H9 (cell line): ENCODE data around the gene LENG1. TPM values are rescaled to one million over a fixed set of nuclear protein-coding genes. Genes with fewer than 3 reads are reported as not detected.

Experiments
- DNase-seq: peaks from one replicate; pipeline ENCODE4 v3.0.0-alpha.2; 2017
- H2AFZ ChIP-seq: one replicate; pipeline ENCODE4 v1.6.1; 2013; ENCODE audit warnings: mild to moderate bottlenecking, low read length, control low read depth, moderate library complexity
- H2AK5ac ChIP-seq: 2 replicates; pipeline ENCODE4 v1.6.1; 2013; ENCODE audit warnings: low read length, control low read depth, mixed read lengths; ENCODE audit not compliant: insufficient read length
- H2BK120ac ChIP-seq: one replicate; pipeline ENCODE4 v1.6.1; 2013; ENCODE audit warnings: low read depth, mild to moderate bottlenecking, low read length, control low read depth, inconsistent platforms; ENCODE audit not compliant: poor library complexity, severe bottlenecking
- H2BK12ac ChIP-seq: 2 replicates; pipeline ENCODE4 v1.6.1; 2013; ENCODE audit warnings: low read length, control low read depth, mixed read lengths, low read depth; ENCODE audit not compliant: insufficient read length
- H2BK15ac ChIP-seq: 2 replicates; pipeline ENCODE4 v1.6.1; 2013; ENCODE audit warnings: low read depth, low read length, control low read depth
- H2BK20ac ChIP-seq: one replicate; pipeline ENCODE4 v1.6.1; 2013; ENCODE audit warnings: low read depth, mild to moderate bottlenecking, low read length, control low read depth, inconsistent platforms; ENCODE audit not compliant: poor library complexity, severe bottlenecking
- H2BK5ac ChIP-seq: 2 replicates; pipeline ENCODE4 v1.6.1; 2013; ENCODE audit warnings: low read length, control low read depth, mixed read lengths; ENCODE audit not compliant: insufficient read length
- H3K14ac ChIP-seq: 2 replicates; pipeline ENCODE4 v1.6.1; 2013; ENCODE audit warnings: low read length, control low read depth; ENCODE audit not compliant: insufficient read depth
- H3K18ac ChIP-seq: 2 replicates; pipeline ENCODE4 v1.6.1; 2013; ENCODE audit warnings: low read depth, mild to moderate bottlenecking, mixed read lengths, low read length, control low read depth; ENCODE audit not compliant: insufficient read length
- H3K23ac ChIP-seq: 2 replicates; pipeline ENCODE4 v1.6.1; 2013; ENCODE audit warnings: low read length, control low read depth, mixed read lengths, low read depth; ENCODE audit not compliant: insufficient read length
- H3K23me2 ChIP-seq: 2 replicates; pipeline ENCODE4 v1.6.1; 2013; ENCODE audit warnings: low read depth, mild to moderate bottlenecking, mixed read lengths, low read length, control low read depth; ENCODE audit not compliant: insufficient read length, poor library complexity, severe bottlenecking
- H3K27ac ChIP-seq: 2 replicates; pipeline ENCODE4 v1.5.1; 2013; ENCODE audit warnings: low read length, control low read depth, mixed read lengths, low read depth; ENCODE audit not compliant: insufficient read length
- H3K27me3 ChIP-seq: 2 replicates; pipeline ENCODE4 v1.6.1; 2013; ENCODE audit warnings: low read length, control low read depth, inconsistent platforms; ENCODE audit not compliant: insufficient read depth
- H3K4ac ChIP-seq: 2 replicates; pipeline ENCODE4 v1.6.1; 2013; ENCODE audit warnings: low read depth, mild to moderate bottlenecking, control low read depth, inconsistent platforms, low read length, moderate library complexity
- H3K4me1 ChIP-seq: 2 replicates; pipeline ENCODE4 v1.6.1; 2013; ENCODE audit warnings: low read length, control low read depth, inconsistent platforms; ENCODE audit not compliant: insufficient read depth
- H3K4me2 ChIP-seq: 2 replicates; pipeline ENCODE4 v1.6.1; 2013; ENCODE audit warnings: low read length, control low read depth, mixed read lengths; ENCODE audit not compliant: insufficient read length, insufficient read depth
- H3K56ac ChIP-seq: 2 replicates; pipeline ENCODE4 v1.6.1; 2013; ENCODE audit warnings: low read depth, mild to moderate bottlenecking, mixed read lengths, low read length, control low read depth; ENCODE audit not compliant: insufficient read length
- H3K79me1 ChIP-seq: 2 replicates; pipeline ENCODE4 v1.6.1; 2013; ENCODE audit warnings: low read depth, mild to moderate bottlenecking, moderate library complexity, low read length, control low read depth, inconsistent platforms; ENCODE audit not compliant: insufficient read depth, poor library complexity, severe bottlenecking
- H3K79me2 ChIP-seq: 2 replicates; pipeline ENCODE4 v1.6.1; 2013; ENCODE audit warnings: low read length, control low read depth, inconsistent platforms; ENCODE audit not compliant: insufficient read depth
- H3K9ac ChIP-seq: 2 replicates; pipeline ENCODE4 v1.6.1; 2013; ENCODE audit warnings: low read length, control low read depth, mixed read lengths; ENCODE audit not compliant: insufficient read length; ENCODE audit errors: extremely low read depth
- H3K9me3 ChIP-seq: one replicate; pipeline ENCODE4 v1.6.1; 2013; ENCODE audit warnings: low read depth, low read length, inconsistent platforms; ENCODE audit not compliant: control insufficient read depth
- H3T11ph ChIP-seq: one replicate; pipeline ENCODE4 v1.6.1; 2013; ENCODE audit warnings: mild to moderate bottlenecking, low read length, control low read depth, inconsistent platforms
- H4K20me1 ChIP-seq: one replicate; pipeline ENCODE4 v1.6.1; 2013; ENCODE audit not compliant: control insufficient read depth, insufficient read length, insufficient read depth
- H4K5ac ChIP-seq: 2 replicates; pipeline ENCODE4 v1.6.1; 2013; ENCODE audit warnings: low read depth, mild to moderate bottlenecking, mixed read lengths, low read length, control low read depth; ENCODE audit not compliant: insufficient read length
- H4K8ac ChIP-seq: replicated peaks from 2 replicates; pipeline ENCODE4 v1.6.1; 2013; ENCODE audit warnings: low read length, control low read depth, mixed read lengths, low read depth; ENCODE audit not compliant: insufficient read length
- H4K91ac ChIP-seq: 2 replicates; pipeline ENCODE4 v1.6.1; 2013; ENCODE audit warnings: low read depth, mild to moderate bottlenecking, moderate library complexity, mixed read lengths, low read length, control low read depth; ENCODE audit not compliant: insufficient read length
- H3K27ac Mint-ChIP-seq, 3 experiments: 2 replicates in 2 of 3; 3 replicates in 1 of 3; pipeline ENCODE4 v1.8.0; 2020 to 2021; ENCODE audit warnings: mixed read lengths in 3 of 3, mild to moderate bottlenecking in 1 of 3, moderate library complexity in 1 of 3
- H3K27me3 Mint-ChIP-seq: 2 replicates; pipeline ENCODE4 v1.8.0; 2021; ENCODE audit warnings: low read depth, mild to moderate bottlenecking, moderate library complexity, mixed read lengths
- H3K36me3 Mint-ChIP-seq, 3 experiments: 2 replicates in 2 of 3; 3 replicates in 1 of 3; pipeline ENCODE4 v1.8.0; 2020 to 2021; ENCODE audit warnings: low read depth in 3 of 3, mixed read lengths in 3 of 3; ENCODE audit not compliant: insufficient read depth in 1 of 3
- H3K4me1 Mint-ChIP-seq, 2 experiments: 2 replicates each; pipeline ENCODE4 v1.8.0; 2020; ENCODE audit warnings: mixed read lengths in 2 of 2
- H3K4me3 Mint-ChIP-seq, 2 experiments: 2 replicates in 1 of 2; 3 replicates in 1 of 2; pipeline ENCODE4 v1.8.0; 2020 to 2021; ENCODE audit warnings: mild to moderate bottlenecking in 2 of 2, mixed read lengths in 2 of 2, moderate library complexity in 1 of 2
- H3K9me3 Mint-ChIP-seq, 2 experiments: 2 replicates in 1 of 2; 3 replicates in 1 of 2; pipeline ENCODE4 v1.8.0; 2020; ENCODE audit warnings: mild to moderate bottlenecking in 2 of 2, mixed read lengths in 2 of 2, moderate library complexity in 1 of 2
- WGBS: extraction: QIAGEN DNeasy Blood & Tissue Kit; methylation state at CpG from one replicate; pipeline ENCODE4 v1.1.7; 2013; ENCODE audit warnings: missing lambda C conversion rate, low lambda C conversion rate, mixed read lengths; ENCODE audit not compliant: insufficient read length; ENCODE audit errors: extremely low coverage; 5-methylcytosine and 5-hydroxymethylcytosine counted together
- total RNA-seq: library from RNA; stranded (reverse); gene quantifications from 2 replicates; pipeline ENCODE4 v1.2.1, GENCODE V29; 2021
- TF ChIP-seq, protein P1 (sequence below): fragments of 200-600 bp; sonication (generic); conservative IDR thresholded peaks from 3 replicates; pipeline ENCODE4 v1.8.0; 2021; ENCODE audit warnings: antibody characterized with exemption, mild to moderate bottlenecking

Gene LENG1
- total RNA-seq, 1 experiment from 2014 or later = 7.1 TPM

DNA sequence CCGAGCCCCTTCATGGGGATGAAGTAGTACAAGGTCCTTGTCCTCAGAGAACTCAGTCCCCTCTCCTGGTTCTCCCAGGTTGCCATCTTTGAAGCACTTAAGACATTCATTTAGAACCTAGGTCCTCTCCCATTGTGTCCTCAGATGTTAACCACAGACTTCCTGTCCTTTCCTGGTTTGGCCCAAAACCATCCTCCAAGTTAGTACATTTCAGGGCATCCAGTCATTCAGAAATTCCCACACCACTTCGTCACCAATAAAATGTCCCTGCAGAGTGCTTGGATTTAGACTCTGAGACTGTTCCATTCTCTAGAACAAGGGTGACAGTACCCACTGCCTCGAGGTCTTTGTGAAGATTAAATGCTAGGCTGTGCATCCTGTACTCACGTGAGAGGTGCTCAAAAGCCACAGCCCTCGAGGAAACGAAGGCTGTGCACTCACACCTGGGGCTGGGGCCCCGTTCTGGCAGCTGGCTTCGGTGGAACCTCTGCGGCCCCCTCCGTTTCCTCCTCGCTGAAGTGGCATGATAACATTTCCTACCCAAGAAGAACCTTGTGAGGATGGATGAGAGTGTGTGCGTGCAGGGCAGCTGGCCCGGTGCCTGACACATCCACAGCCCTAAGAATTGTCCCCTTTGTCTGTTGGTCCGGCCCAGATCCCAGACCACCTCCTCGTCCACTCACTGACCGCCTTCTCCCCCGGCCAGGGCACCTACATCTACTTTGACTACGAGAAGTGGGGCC is 4.7 kb downstream of the LENG1 start:
- Histone ChIP-seq H4K91ac (no peak overlapping the region), H3K9ac (no peak overlapping the region), H3K27ac (no peak overlapping the region), H4K5ac (no peak overlapping the region), H3K79me2 (no peaks in the 10 kb centered on the region; the same call in 1 of the 2 replicates), H3K4me1 (no peaks in the 10 kb centered on the region), H2BK120ac (no peak overlapping the region), H3K23ac (no peak overlapping the region), H3K4ac (no peak overlapping the region), H3K79me1 (no peaks in the 10 kb centered on the region), H3T11ph (no peak overlapping the region), H4K8ac (no peak overlapping the region), H3K18ac (no peak overlapping the region), H4K20me1 (no peaks in the 10 kb centered on the region), H3K9me3 (no peaks in the 10 kb centered on the region), H3K27me3 (no peaks in the 10 kb centered on the region), H2BK15ac (no peak overlapping the region), H3K14ac (no peak overlapping the region), H2AFZ (no peak overlapping the region), H2BK12ac (no peak overlapping the region), H2BK5ac (no peak overlapping the region), H3K56ac (no peak overlapping the region), H3K4me2 (no peak overlapping the region), H3K23me2 (peaks cover 3% of the 10 kb centered on the region), H2BK20ac (no peak overlapping the region), H2AK5ac (no peak overlapping the region)
- peak overlapping the region in 1 of 3 experiments; percentile 73; a peak in 2 of 7 replicates for H3K27ac Mint-ChIP-seq
- peaks cover 41 to 75% (median 74%) of the 10 kb centered on the region in 3 experiments for H3K36me3 Mint-ChIP-seq
- DNase-seq = no peak
- TF ChIP-seq, protein P1, sequence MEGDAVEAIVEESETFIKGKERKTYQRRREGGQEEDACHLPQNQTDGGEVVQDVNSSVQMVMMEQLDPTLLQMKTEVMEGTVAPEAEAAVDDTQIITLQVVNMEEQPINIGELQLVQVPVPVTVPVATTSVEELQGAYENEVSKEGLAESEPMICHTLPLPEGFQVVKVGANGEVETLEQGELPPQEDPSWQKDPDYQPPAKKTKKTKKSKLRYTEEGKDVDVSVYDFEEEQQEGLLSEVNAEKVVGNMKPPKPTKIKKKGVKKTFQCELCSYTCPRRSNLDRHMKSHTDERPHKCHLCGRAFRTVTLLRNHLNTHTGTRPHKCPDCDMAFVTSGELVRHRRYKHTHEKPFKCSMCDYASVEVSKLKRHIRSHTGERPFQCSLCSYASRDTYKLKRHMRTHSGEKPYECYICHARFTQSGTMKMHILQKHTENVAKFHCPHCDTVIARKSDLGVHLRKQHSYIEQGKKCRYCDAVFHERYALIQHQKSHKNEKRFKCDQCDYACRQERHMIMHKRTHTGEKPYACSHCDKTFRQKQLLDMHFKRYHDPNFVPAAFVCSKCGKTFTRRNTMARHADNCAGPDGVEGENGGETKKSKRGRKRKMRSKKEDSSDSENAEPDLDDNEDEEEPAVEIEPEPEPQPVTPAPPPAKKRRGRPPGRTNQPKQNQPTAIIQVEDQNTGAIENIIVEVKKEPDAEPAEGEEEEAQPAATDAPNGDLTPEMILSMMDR = no peak
- peaks cover 4 to 5% of the 10 kb centered on the region in 2 experiments; a peak in 3 of 4 replicates for H3K4me1 Mint-ChIP-seq
- no CpG with 5 or more reads among the region's 18 CpGs for WGBS
- H3K9me3 Mint-ChIP-seq = no peaks in the 10 kb centered on the region; a peak in 1 of 5 replicates
- H3K27me3 Mint-ChIP-seq = peaks cover 2% of the 10 kb centered on the region; the same call in 1 of the 2 replicates
- peak overlapping the region in 1 of 2 experiments; percentile 7; a peak in 1 of 5 replicates for H3K4me3 Mint-ChIP-seq
